A204.1 (cell line): ENCODE results near the gene SLC27A1.
A peak's percentile ranks its signal among the peaks of the same experiment; 100 is the strongest.
"Not testable (repeated sequence)": the region's sequence is repeated elsewhere in the genome, so short reads cannot be mapped to it uniquely, and the experiment has no call there.

ENCODE experiments used
- FAIRE-seq: peaks from 2 replicates; lab custom pipeline; 2012; peaks lifted over from hg19 to GRCh38; lab: Jason Lieb, UNC

SLC27A1 gene

DNA sequence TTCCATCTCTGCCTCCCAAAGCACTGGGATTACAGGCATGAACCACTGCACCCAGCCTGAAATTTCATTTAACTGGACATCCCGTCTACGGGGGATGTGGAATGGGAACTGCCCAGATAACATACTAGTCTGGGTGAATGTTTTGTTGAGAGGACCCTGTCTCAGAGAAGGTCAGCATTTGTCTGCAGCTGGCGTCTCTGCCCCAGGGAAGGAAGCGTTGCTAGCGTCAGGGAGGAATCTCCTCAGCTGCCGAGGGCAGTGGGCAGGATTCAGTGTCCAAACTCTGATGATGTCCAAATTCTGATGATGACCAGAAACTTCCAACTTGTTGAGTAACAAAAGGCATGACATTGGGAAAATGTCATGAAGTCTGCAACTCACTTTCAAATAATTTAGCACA lies 12.7 kb upstream of the SLC27A1 start:
- no peak for FAIRE-seq

DNA sequence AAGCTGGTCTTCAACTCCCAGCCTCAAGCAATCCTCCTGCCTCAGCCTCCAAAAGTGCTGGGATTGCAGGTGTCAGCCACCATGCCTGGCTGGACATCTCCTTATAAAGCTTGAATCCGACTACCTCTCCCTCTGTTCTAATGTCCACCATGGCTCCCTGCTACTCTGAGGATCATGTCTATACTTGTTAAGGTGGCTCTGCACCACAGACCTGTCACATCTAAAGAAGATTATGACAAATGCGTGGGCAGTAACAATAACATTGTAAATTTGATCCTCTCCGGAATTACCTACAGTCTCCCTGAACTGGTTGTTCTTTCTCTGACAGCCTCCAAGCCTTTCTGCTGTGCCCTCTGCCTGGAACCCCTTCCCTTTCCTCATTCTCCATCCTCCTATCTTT lies 11.4 kb upstream of the SLC27A1 start:
- FAIRE-seq, result no peak

DNA sequence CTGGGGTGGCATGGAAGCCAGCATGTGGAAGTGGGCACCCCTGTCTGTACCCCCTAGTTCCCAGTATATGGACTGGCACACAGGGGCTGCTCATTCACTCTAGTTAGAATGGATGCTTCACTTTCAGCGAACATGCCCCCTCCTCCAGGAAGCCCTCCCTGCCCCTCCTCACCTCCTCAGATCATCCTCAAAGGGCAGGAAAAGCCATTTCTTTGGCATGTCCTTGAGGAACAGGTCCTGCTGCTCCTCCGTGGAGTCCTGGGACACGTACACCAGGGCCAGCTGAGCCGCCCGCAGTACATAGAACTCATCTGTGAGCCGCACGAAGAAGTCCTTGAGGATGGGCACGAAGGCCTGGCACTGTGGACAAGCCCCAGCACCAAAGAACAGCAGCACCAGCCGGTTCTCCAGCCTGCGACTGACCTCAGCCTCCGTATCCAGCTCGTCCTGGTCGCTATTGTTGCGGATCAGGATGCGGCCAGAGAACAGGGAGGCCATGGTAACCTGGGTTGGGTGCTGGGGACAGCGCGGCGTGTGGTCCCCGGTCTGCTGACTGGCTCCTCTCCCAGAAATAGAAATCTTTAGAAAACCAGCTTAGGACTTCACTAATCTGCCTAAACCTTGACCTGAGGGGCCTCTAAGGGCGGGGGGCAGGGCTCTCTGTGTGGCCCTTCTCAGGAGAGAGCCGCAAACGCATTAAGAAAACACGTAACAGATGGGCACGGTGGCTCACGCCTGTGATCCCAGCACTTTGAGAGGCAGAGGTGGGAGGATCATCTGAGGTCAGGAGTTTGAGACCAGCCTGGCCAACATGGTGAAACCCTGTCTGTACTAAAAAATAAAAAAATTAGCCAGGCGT lies 9.7 kb upstream of the SLC27A1 start, which contains the start of gene NXNL1:
Gene NXNL1, minus strand, starts transcription at position 555 of the 859 bp plus-strand sequence. Its CDS starts 57 bp downstream, at position 498.
- no peak for FAIRE-seq

DNA sequence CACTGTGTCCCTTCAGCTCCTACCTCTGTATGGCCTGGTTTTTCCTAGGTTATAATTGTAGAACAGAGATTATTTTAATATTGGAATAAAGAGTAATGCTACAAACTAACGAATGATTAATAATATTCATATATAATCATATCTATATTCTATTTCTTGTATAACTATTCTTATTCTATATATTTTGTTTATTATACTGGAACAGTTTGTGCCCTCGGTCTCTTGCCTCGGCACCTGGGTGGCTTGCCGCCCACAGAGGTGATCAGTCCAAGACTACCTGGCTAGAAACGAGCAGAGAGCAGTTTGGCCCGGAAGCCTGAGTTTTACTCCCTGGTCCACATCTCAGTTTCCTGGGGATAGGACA lies 3.9 kb upstream of the SLC27A1 start:
- peak; percentile 93 for FAIRE-seq

DNA sequence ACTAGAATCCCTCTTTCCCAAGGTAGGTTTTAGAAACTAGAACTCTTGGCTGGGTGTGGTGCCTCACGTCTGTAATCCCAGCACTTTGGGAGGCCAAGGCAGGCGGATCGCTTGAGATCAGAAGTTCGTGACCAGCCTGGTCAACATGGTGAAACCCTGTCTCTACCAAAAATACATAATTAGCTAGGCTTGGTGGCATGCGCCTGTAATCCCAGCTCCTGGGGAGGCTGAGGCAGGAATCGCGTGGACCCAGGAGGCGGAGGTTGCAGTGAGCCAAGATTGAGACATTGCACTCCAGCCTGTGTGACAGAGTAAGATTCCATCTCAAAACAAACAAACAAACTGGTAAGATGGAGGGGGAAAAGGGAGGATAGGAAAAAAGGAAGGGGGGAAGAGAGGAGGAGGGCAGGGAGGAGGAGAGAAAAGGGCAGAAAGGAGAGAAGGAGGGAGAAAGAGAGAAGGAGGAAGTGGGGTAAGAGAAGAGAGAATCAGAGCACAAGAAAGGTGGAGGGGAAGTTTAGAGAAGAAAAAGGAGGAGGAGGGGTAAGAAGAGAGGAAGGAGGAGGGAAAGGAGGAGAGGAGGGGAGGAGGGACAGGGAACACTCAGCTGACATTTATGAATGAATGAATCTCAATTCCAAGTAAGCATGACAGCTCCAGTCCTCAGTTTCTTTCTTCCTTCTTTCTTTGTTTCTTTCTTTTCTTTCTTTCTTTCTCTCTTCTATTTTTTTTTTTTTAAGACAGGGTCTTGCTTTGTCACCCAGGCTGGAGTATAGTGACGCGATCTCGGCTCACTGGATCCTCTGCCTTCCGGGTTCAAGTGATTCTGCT lies 2.6 kb upstream of the SLC27A1 start:
- no peak for FAIRE-seq

DNA sequence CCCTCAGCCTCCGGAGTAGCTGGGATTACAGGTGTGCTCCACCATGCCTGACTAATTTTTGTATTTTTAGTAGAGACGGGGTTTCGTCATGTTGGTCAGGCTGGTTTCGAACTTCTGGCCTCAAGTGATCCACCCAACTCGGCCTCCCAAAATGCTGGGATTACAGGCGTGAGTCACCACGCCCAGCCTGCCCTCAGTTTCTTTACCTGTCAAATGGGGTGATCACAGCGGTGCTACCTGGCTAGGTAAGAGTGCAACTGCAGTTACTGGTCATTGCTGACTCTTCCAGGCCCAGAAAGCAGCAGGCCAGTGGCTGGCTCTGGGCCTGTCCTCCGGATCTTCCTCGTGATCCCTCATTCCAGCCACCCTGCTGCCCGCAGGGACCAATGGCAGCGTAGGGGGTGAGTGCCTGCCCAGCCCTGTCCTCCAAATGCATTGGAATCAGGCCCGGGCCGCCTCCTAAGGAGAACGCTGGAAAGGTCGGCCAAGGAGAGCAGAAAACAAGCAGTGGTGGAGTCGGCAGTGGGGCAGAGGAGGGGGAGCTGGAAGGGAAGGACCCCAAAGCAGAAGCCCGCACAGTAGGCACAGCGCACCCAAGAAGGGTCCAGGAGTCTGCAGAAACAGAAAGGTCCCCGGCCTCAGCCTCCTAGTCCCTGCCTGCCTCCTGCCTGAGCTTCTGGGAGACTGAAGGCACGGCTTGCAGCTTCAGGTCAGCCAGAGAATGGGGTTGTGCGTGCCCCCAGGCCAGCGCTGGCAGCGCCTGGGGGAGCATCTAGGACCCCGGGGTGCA lies 1.8 kb upstream of the SLC27A1 start:
- no peak for FAIRE-seq

DNA sequence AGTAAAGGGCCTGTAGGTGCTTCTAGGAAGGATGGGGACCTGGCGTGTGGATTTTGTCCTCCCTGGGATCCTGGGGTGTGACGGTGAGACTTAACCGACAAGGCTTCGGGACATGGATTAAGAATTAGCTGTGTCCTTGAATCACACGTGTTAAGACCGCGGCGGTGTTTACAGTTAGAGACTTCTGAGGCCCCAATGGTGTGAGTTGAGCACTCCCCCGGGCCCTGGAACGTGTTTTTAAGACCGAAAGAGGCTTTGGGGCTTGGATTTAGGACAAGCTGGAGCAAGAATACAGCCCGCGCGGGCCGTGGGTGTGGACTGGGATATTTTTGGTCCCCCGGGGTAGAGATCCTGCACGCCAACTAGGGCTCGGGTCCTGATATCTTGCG lies 1.2 kb upstream of the SLC27A1 start:
- FAIRE-seq, result no peak

DNA sequence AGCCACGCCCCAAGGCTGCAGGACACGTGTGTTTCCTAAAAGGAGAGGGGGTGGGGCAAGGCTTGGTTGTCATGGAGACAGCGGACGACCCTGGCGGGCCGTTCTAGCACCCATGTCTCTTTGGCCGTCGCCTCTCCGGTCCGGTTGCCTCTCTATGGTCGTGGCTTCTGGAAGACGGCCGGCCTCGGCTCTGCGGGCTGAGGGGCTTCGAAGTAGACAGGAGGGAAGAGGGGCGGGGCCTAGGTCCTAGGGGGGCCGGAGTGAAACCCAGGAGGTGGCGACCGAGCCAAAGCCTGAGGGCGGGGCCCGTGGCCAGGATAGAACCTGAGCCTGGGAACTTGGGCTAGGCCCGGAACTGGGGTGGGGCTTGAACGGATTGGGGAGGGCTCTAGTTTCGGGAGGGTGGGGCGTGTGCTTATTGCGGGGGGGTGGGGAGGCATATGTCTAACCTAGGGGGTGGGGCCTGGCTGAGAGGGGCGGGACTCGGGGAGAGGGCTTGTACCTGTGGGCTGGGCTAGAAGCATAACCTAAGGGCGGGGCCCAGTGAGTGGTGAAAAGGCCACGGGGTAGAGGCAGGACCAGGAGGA lies 750 bp upstream of the SLC27A1 start:
- FAIRE-seq, result peak; percentile 78

DNA sequence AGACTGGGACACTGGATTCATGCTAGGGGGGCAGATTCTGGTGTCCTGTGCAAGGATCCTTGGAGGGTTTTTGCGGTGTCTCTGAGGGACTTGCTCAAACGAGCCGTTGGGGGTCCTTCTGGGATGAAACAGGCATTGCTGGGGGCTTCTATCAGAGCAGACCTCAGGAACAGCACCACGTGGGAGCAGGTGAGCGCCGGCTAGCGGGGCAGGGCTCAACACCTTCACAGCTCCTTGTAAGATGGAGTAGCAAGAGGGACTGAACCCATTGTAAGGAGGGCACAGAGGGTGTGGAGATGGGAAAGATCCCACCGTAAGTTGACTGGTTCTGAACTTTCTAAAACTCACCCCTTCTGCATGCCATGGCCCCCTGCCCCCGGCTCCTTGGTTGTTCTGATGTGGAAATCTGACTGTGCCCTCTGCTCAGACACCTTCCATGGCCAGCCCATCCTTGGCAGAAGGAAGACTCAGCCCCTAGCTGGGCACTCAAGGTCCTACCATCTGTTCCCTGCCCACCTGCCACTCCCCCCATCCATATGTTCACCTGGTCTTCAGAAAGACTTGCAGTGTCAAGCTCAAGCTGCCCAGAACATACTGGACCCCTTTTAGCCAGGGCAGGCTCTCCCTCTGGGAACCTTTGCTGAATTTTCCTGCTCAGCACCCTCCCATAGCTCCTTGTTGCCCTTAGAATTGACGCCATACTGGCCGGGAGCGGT lies 1.2 kb downstream of the SLC27A1 start:
- FAIRE-seq, result no peak

DNA sequence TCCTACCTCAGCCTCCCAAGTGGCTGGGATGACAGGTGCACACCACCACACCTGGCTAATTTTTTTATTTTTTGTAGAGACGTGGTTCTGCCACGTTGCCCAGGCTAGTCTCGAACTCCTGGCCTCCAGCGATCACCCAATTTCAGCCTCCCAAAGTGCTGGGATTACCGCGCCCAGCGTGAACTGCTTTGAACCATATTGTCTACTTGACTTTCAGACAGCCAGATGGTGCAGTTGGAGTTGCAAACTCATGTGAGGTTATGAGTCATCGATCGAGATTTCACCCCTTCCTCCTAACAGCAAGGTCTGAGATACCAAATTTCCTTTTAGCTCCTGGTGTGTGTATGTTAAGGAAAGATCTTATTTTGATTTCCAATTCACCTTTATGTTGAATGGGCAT lies 2.7 kb downstream of the SLC27A1 start:
- FAIRE-seq, result no peak

DNA sequence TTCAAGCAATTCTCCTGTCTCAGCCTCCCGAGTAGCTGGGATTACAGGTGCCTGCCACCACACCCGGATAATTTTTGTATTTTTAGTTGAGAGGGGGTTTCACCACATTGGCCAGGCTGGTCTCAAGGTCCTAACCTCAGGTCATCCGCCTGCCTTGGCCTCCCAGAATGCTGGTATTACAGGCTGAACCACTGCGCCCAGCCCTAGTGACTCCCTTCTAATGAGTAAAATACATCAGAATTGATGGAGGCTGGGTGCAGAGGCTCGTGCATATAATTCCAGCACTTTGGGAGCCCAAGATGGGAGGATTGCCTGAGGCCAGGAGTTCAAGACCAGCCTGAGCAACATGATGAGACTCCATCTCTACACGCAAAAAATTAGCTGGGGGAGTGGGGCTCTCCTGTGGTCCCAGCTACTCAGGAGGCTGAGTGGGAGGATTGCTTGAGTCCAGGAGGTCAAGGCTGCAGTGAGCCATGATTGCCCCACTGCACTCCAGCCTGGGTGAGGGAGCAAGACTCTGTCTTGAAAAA lies 4.8 kb downstream of the SLC27A1 start:
- FAIRE-seq, result not testable (repeated sequence)

DNA sequence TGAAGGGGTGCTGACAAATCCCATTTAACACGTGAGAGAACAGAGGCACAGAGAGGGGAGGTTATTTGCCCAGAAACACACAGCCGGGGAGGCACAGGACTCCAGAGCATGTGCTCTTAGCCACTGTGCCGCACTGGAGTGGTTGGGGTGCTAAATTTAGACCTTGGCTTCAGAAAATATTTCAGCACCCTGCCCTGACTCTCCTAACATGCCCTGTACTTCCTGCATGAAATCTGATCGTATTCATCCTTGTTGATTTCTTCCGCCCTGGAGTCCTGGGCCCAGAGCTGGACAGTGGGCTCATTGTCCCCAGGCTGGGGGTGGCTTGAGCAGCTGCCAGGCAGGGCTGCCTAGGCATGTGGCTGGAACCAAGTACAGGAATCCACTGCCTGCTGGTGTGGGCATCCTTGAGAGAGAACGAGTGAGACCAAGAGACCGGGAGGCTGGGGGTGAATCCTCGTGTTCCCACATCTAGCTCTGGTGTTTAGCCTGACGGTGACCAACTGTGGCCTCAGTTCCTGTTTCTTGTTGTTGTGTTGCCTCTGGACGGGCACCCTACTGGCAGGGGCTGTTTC lies 5.3 kb downstream of the SLC27A1 start:
- peak; percentile 97 for FAIRE-seq

DNA sequence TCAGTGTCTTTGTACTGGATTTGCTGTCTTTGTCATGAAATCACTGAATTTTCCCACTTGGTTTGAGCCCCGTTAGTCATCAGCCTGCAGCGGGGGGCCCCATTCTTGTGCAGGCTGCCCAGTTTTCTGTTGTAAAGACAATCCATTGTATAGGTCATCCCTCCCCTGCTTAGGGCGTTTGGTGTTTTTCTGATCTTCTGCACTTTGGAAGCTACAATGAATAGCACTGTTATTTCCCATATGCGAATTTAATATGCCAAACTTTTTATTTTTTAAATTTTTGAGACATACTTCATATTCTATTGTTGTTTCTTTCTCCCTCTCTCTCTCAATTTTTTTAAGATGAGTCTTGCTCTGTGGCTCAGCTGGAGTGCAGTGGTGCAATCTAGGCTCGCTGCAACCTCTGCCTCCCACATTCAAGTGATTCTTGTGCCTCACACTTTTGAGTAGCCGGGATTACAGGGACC lies 9.0 kb downstream of the SLC27A1 start:
- no peak for FAIRE-seq

DNA sequence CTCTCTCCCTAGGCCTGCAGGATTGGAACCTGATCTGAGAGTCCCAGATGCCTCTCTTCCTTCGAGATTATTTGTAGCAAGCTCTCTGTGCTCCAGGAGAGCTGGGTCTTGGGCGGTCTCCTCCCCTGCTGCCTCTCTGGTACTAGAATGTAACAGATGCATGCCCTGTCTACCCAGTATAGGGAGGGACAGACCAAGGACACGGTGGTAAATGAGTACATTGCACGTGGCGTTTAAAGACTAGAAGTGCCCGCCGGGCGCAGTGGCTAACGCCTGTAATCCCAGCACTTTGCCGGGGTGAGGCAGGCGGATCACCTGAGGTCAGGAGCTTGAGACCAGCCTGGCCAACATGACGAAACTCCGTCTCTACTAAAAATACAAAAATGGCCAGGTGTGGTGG lies 11.7 kb downstream of the SLC27A1 start:
- FAIRE-seq, result no peak

DNA sequence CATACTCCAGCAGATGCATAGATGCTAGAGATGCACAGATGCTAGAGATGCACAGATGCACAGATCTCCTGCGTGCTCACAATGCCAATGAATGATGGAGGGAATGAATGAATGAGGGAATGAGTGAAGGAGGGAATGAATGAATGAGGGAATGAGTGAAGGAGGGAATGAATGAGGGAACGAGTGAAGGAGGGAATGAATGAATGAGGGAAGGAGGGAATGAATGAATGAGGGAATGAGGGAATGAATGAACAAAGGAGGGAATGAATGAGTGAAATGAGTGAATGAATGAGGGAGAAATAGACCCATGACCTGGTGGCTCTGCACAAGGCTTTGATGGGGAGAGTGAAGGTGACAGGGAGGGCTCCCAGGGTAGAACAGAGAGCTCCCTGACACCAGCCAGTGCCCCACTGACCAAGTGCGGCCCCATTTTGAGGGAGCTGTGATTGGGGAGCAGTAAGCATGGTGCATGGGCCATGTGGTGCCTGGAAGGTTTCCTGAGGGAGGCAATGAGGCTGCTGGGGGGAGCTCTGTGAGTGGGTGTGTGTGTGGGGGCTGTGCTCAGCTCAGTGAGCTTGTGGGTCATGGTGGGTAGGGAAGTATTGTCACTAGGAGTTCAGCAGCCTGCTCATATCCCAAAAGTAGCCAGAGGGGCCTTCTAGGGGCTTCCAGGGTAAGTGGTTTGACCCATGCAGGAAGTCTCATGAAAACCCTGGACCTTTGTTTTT lies 12.7 kb downstream of the SLC27A1 start:
- no peak for FAIRE-seq

DNA sequence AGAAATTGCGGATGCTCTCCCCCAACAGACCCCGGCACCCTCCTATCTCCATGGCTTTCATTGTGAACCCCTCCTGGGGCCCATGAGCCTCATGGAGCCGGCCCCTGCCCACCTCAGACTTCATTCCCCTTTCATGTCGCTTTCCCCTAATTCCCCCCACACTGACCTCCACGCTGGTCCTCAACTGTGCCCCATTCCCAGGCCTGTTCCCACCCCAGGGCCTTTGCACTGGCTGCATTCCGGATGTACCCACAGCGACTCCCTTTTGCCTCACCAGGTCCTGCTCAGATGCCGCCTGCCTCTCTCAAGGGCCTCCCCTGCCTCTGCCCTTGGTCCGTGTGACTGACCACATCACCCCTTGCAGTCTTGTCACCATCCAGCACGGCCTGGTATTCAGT lies 13.3 kb downstream of the SLC27A1 start:
- no peak for FAIRE-seq

DNA sequence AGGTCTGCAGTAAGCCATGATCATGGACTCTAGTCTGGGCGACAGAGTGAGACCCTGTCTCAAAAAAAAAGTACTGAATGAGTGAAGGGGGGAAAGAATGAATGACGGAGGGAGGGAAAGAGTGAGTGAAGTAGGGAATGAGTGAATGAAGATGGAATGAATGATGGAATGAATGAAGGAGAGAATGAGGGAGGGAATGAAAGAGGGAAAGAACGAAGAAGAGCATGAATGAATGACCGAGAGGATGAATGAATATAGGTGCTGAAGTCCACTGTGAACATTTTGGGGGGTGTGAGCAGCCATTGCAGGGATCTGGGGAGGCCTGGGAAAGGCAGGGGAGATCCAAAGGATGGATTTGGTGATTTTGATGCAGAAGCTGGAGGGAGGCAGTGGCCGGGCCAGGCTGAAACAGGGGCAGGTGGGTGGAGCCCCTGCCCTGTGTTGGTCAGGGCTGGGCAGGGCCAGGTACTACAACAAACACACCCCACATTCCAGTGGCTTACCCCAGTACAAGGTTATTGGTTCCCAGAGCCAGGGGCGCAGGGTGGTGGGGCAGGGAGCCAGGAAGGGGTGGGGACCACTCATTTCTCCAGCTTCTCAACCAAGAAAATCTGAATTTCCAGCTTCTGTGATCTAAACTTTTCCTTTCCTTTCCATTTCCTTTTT lies 14.3 kb downstream of the SLC27A1 start:
- FAIRE-seq, result no peak

DNA sequence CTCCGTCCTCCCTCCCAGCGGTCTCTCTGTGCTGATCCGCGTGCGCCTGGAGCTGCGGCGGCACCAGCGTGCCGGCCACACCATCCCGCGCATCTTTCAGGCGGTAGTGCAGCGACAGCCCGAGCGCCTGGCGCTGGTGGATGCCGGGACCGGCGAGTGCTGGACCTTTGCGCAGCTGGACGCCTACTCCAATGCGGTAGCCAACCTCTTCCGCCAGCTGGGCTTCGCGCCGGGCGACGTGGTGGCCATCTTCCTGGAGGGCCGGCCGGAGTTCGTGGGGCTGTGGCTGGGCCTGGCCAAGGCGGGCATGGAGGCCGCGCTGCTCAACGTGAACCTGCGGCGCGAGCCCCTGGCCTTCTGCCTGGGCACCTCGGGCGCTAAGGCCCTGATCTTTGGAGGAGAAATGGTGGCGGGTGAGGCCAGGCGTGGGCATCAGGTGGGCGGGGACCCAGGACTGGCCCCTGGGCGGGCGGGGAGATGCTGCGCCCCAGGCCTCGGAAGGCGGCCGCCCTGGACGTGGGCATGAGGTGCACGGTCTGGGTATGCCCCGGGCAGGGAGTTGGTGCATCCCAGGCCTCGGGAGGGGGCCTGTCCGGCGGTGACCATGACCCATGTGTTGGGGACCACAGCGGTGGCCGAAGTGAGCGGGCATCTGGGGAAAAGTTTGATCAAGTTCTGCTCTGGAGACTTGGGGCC lies 16.4 kb downstream of the SLC27A1 start:
- no peak for FAIRE-seq
